Peyer's patch (tissue), 4 donors: ENCODE measurements around the gene CC2D2A. TPM values are rescaled to one million over a fixed set of nuclear protein-coding genes. Genes with fewer than 3 reads are reported as not detected.

Experiments
- DNase-seq, 3 donors: peaks; one replicate each; pipeline ENCODE4 v3.0.0-alpha.2; 2017 to 2019
- H3K27ac ChIP-seq, 4 donors: fragments of 200-600 bp; sonication (generic); one replicate each; pipeline ENCODE4 v1.5.1; 2016 to 2019
- H3K27me3 ChIP-seq, 2 donors: fragments of 200-600 bp; sonication (generic); one replicate each; pipeline ENCODE4 v1.5.1; 2019
- H3K36me3 ChIP-seq, 3 donors: fragments of 200-600 bp; sonication (generic); one replicate each; pipeline ENCODE4 v1.5.1; 2016 to 2019
- H3K4me1 ChIP-seq, 4 donors: fragments of 200-600 bp; sonication (generic); one replicate each; pipeline ENCODE4 v1.5.1; 2016 to 2019
- H3K4me3 ChIP-seq, 4 donors: fragments of 200-600 bp; sonication (generic); 1 replicate in 3 of 4; 2 replicates in 1 of 4; pipeline ENCODE4 v1.5.1; 2016 to 2019; ENCODE audit warnings: mild to moderate bottlenecking in 1 of 4
- H3K9me3 ChIP-seq, 4 donors: fragments of 200-600 bp; sonication (generic); one replicate each; pipeline ENCODE4 v1.5.1; 2016 to 2019; ENCODE audit warnings: mild to moderate bottlenecking in 1 of 4
- CTCF ChIP-seq, 6 experiments: fragments of 450-650 bp in 4 of 6; fragments of 200-600 bp in 2 of 6; sonication (generic) in 1 of 6; IDR thresholded peaks; one replicate each; pipeline ENCODE4 v1.5.1; 2017 to 2019; ENCODE audit warnings: antibody characterized with exemption in 6 of 6, mild to moderate bottlenecking in 3 of 6, moderate library complexity in 1 of 6
- POLR2A ChIP-seq, 2 donors: fragments of 450-650 bp; IDR thresholded peaks; one replicate each; pipeline ENCODE4 v1.5.1; 2017; ENCODE audit warnings: antibody characterized with exemption in 2 of 2, mild to moderate bottlenecking in 2 of 2, moderate library complexity in 2 of 2
- total RNA-seq, 4 donors: library from RNA; depleted of rRNA; stranded (reverse); fragments of >200 nt; gene quantifications; one replicate each; pipeline ENCODE4 v1.1.0, GENCODE V29; 2016

The CC2D2A gene
- total RNA-seq, 4 donors from 2014 or later = 7.3 to 45.4 (median 8.9) TPM

- H3K4me3 ChIP-seq = no peak overlapping the region
- H3K4me1 ChIP-seq = no peaks in the 10 kb centered on the region
- TF ChIP-seq CTCF (IDR thresholded peaks at IDR 0.05) (no peak), POLR2A (IDR thresholded peaks at IDR 0.05) (no peak)
- no peak for DNase-seq
- H3K27ac ChIP-seq = no peak overlapping the region
- no peaks in the 10 kb centered on the region for H3K36me3 ChIP-seq
- no peaks in the 10 kb centered on the region for H3K9me3 ChIP-seq
- H3K27me3 ChIP-seq = no peaks in the 10 kb centered on the region
Measured at GRCh38 chr4:15531792-15532191, 62.1 kb downstream of the CC2D2A start.

- peaks cover 0 to 7% (median 0%) of the 10 kb centered on the region in 3 donors for H3K36me3 ChIP-seq
- no peaks in the 10 kb centered on the region for H3K27me3 ChIP-seq
- H3K9me3 ChIP-seq = no peaks in the 10 kb centered on the region
- H3K4me3 ChIP-seq = no peak overlapping the region
- H3K27ac ChIP-seq = no peak overlapping the region
- no peak for DNase-seq
- TF ChIP-seq CTCF (IDR thresholded peaks at IDR 0.05) (no peak), POLR2A (IDR thresholded peaks at IDR 0.05) (no peak)
- H3K4me1 ChIP-seq = no peaks in the 10 kb centered on the region
Measured at GRCh38 chr4:15533817-15534216, 64.1 kb downstream of the CC2D2A start.

GRCh38 chr4:15535599-15535998, 65.9 kb downstream of the CC2D2A start:
- Histone ChIP-seq H3K4me1 (no peaks in the 10 kb centered on the region), H3K27me3 (no peaks in the 10 kb centered on the region), H3K36me3 (peaks cover 0 to 7% (median 0%) of the 10 kb centered on the region in 3 donors), H3K4me3 (no peak overlapping the region), H3K27ac (no peak overlapping the region), H3K9me3 (no peaks in the 10 kb centered on the region)
- TF ChIP-seq POLR2A (IDR thresholded peaks at IDR 0.05) = no peak
- DNase-seq = no peak

GRCh38 chr4:15536552-15537499, 67.1 kb downstream of the CC2D2A start:
- Histone ChIP-seq H3K9me3 (no peaks in the 10 kb centered on the region), H3K4me1 (no peaks in the 10 kb centered on the region), H3K27me3 (no peaks in the 10 kb centered on the region), H3K4me3 (no peak overlapping the region), H3K27ac (no peak overlapping the region), H3K36me3 (peaks cover 0 to 7% (median 0%) of the 10 kb centered on the region in 3 donors)
- DNase-seq = no peak
- TF ChIP-seq CTCF (IDR thresholded peaks at IDR 0.05) (no peak), POLR2A (IDR thresholded peaks at IDR 0.05) (no peak)

GRCh38 chr4:15541941-15542340, 72.3 kb downstream of the CC2D2A start:
- Histone ChIP-seq H3K27ac (no peak overlapping the region), H3K4me3 (no peak overlapping the region), H3K9me3 (no peaks in the 10 kb centered on the region), H3K27me3 (no peaks in the 10 kb centered on the region), H3K4me1 (no peaks in the 10 kb centered on the region), H3K36me3 (peaks cover 0 to 7% (median 0%) of the 10 kb centered on the region in 3 donors)
- TF ChIP-seq CTCF (IDR thresholded peaks at IDR 0.05) = no peak
- DNase-seq = no peak

GRCh38 chr4:15542760-15543159, 73.1 kb downstream of the CC2D2A start:
- no peak overlapping the region for H3K27ac ChIP-seq
- TF ChIP-seq CTCF (IDR thresholded peaks at IDR 0.05) = no peak
- TF ChIP-seq POLR2A (IDR thresholded peaks at IDR 0.05) = no peak
- no peak for DNase-seq
- no peaks in the 10 kb centered on the region for H3K4me1 ChIP-seq
- H3K27me3 ChIP-seq = no peaks in the 10 kb centered on the region
- H3K4me3 ChIP-seq = no peak overlapping the region
- no peaks in the 10 kb centered on the region for H3K9me3 ChIP-seq
- peaks cover 0 to 6% (median 0%) of the 10 kb centered on the region in 3 donors for H3K36me3 ChIP-seq
